ENCODE results near the gene SHFL.
A peak's percentile ranks its signal among the peaks of the same experiment; 100 is the strongest.

The SHFL gene

GRCh38 chr19:10120538-10121189, 34.5 kb downstream of the SHFL start:
- H4K8ac ChIP-seq (ENCODE audit: low read length), result no peak overlapping the region
- no peak overlapping the region for H2AK5ac ChIP-seq (ENCODE audit: low read length, severe bottlenecking)
- no peak overlapping the region for H3K4ac ChIP-seq (ENCODE audit: low read depth in 1 of 2, low read length in 2 of 2)
- peaks cover 12% of the 10 kb centered on the region for H3K4me1 ChIP-seq (ENCODE audit: control insufficient read depth, insufficient read depth, low read depth, low read length)
- no peak overlapping the region for H2AFZ ChIP-seq (ENCODE audit: low read depth, low read length)
- 70% methylated on average over 6 of the region's 9 CpGs for WGBS
- no peak overlapping the region for H4K91ac ChIP-seq (ENCODE audit: low read length)
- no peak overlapping the region for H2BK12ac ChIP-seq (ENCODE audit: low read length in 2 of 2)
- H3K27me3 ChIP-seq (ENCODE audit: control insufficient read depth in 1 of 2, insufficient read depth in 1 of 2, low read length in 2 of 2), result no peaks in the 10 kb centered on the region
- H3K79me1 ChIP-seq (replicated peaks; ENCODE audit: low read length, poor library complexity, severe bottlenecking), result peaks cover 21% of the 10 kb centered on the region
- no peak overlapping the region for H3K14ac ChIP-seq (ENCODE audit: low read length in 2 of 2)
- no peak overlapping the region for H3K4me2 ChIP-seq (ENCODE audit: low read length, poor library complexity, severe bottlenecking)
- H3K4me3 ChIP-seq (ENCODE audit: insufficient read depth in 1 of 2, low read depth in 1 of 2, low read length in 2 of 2), result peak overlapping the region in 1 of 2 experiments; percentile 68
- no peak overlapping the region for H3K23ac ChIP-seq (ENCODE audit: low read length in 2 of 2)
- H2BK120ac ChIP-seq (ENCODE audit: low read depth, low read length), result no peak overlapping the region
- no peak overlapping the region for H3K27ac ChIP-seq (ENCODE audit: low read length, poor library complexity, severe bottlenecking)
- H2BK5ac ChIP-seq (ENCODE audit: low read depth, low read length, poor library complexity, severe bottlenecking), result no peak overlapping the region
- H3K9ac ChIP-seq (ENCODE audit: low read length), result peak overlapping the region; percentile 87
- H3K36me3 ChIP-seq (ENCODE audit: control insufficient read depth in 1 of 2, insufficient read depth in 2 of 2, low read depth in 1 of 2, low read length in 2 of 2), result peaks cover 33 to 44% of the 10 kb centered on the region in 2 experiments
- DNase-seq, result peak; percentile 77
- no peak overlapping the region for H3K18ac ChIP-seq (ENCODE audit: low read depth in 1 of 2, low read length in 2 of 2)
- H2BK15ac ChIP-seq (ENCODE audit: low read depth, poor library complexity, severe bottlenecking), result no peak overlapping the region
- H3K9me3 ChIP-seq (ENCODE audit: control insufficient read depth, low read length), result no peaks in the 10 kb centered on the region

DNA sequence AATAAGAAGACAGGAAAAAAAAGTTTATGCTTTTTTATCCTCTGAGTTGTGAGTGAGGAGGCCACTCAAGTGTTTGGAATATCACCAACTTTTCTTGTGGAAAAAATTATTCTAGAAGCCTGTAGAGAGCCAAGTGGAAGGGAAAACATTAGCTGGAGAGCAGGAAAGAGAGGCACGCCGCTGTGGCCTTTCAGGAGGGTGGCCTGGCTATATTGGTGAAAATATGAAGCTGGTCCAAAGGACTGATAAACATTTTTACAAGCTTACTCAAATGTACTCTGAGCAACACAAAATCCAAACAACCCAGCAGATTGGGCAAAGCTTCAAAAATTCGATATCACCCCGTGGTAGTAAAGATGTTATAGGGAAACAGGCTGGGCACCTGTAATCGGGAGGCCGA, 35.9 kb downstream of the SHFL start:
- no peak overlapping the region for H3K4me3 ChIP-seq (ENCODE audit: insufficient read depth in 1 of 2, low read depth in 1 of 2, low read length in 2 of 2)
- H2AK5ac ChIP-seq (ENCODE audit: low read length, severe bottlenecking), result no peak overlapping the region
- H3K23ac ChIP-seq (ENCODE audit: low read length in 2 of 2), result no peak overlapping the region
- no peaks in the 10 kb centered on the region for H3K9me3 ChIP-seq (ENCODE audit: control insufficient read depth, low read length)
- H3K79me1 ChIP-seq (replicated peaks; ENCODE audit: low read length, poor library complexity, severe bottlenecking), result peaks cover 10% of the 10 kb centered on the region
- peak; percentile 46 for DNase-seq
- no peak overlapping the region for H3K18ac ChIP-seq (ENCODE audit: low read depth in 1 of 2, low read length in 2 of 2)
- no peak overlapping the region for H2BK15ac ChIP-seq (ENCODE audit: low read depth, poor library complexity, severe bottlenecking)
- H4K91ac ChIP-seq (ENCODE audit: low read length), result no peak overlapping the region
- H2AFZ ChIP-seq (ENCODE audit: low read depth, low read length), result no peak overlapping the region
- H2BK12ac ChIP-seq (ENCODE audit: low read length in 2 of 2), result no peak overlapping the region
- H2BK5ac ChIP-seq (ENCODE audit: low read depth, low read length, poor library complexity, severe bottlenecking), result no peak overlapping the region
- no peak overlapping the region for H3K14ac ChIP-seq (ENCODE audit: low read length in 2 of 2)
- H3K27ac ChIP-seq (ENCODE audit: low read length, poor library complexity, severe bottlenecking), result no peak overlapping the region
- no peaks in the 10 kb centered on the region for H3K27me3 ChIP-seq (ENCODE audit: control insufficient read depth in 1 of 2, insufficient read depth in 1 of 2, low read length in 2 of 2)
- no peak overlapping the region for H4K8ac ChIP-seq (ENCODE audit: low read length)
- peaks cover 9% of the 10 kb centered on the region for H3K4me1 ChIP-seq (ENCODE audit: control insufficient read depth, insufficient read depth, low read depth, low read length)
- no peak overlapping the region for H3K4me2 ChIP-seq (ENCODE audit: low read length, poor library complexity, severe bottlenecking)
- WGBS, result 87% methylated on average over 3 of the region's 6 CpGs
- peak overlapping the region; percentile 87 for H3K9ac ChIP-seq (ENCODE audit: low read length)
- no peak overlapping the region for H3K4ac ChIP-seq (ENCODE audit: low read depth in 1 of 2, low read length in 2 of 2)
- no peak overlapping the region for H2BK120ac ChIP-seq (ENCODE audit: low read depth, low read length)
- peaks cover 19 to 32% of the 10 kb centered on the region in 2 experiments for H3K36me3 ChIP-seq (ENCODE audit: control insufficient read depth in 1 of 2, insufficient read depth in 2 of 2, low read depth in 1 of 2, low read length in 2 of 2)

GRCh38 chr19:10124429-10124828, 38.3 kb downstream of the SHFL start:
- Histone ChIP-seq H3K4ac (ENCODE audit: low read depth in 1 of 2, low read length in 2 of 2) (no peak overlapping the region), H3K9me3 (ENCODE audit: control insufficient read depth, low read length) (no peaks in the 10 kb centered on the region), H3K36me3 (ENCODE audit: control insufficient read depth in 1 of 2, insufficient read depth in 2 of 2, low read depth in 1 of 2, low read length in 2 of 2) (peaks cover 17 to 23% of the 10 kb centered on the region in 2 experiments), H3K23ac (ENCODE audit: low read length in 2 of 2) (no peak overlapping the region), H3K27ac (ENCODE audit: low read length, poor library complexity, severe bottlenecking) (no peak overlapping the region), H4K8ac (ENCODE audit: low read length) (no peak overlapping the region), H2BK15ac (ENCODE audit: low read depth, poor library complexity, severe bottlenecking) (no peak overlapping the region), H2AFZ (ENCODE audit: low read depth, low read length) (no peak overlapping the region), H3K79me1 (replicated peaks; ENCODE audit: low read length, poor library complexity, severe bottlenecking) (peaks cover 2% of the 10 kb centered on the region), H4K91ac (ENCODE audit: low read length) (no peak overlapping the region), H3K14ac (ENCODE audit: low read length in 2 of 2) (no peak overlapping the region), H3K27me3 (ENCODE audit: control insufficient read depth in 1 of 2, insufficient read depth in 1 of 2, low read length in 2 of 2) (no peaks in the 10 kb centered on the region), H2BK5ac (ENCODE audit: low read depth, low read length, poor library complexity, severe bottlenecking) (no peak overlapping the region), H2BK120ac (ENCODE audit: low read depth, low read length) (no peak overlapping the region), H2BK12ac (ENCODE audit: low read length in 2 of 2) (no peak overlapping the region), H3K4me3 (ENCODE audit: insufficient read depth in 1 of 2, low read depth in 1 of 2, low read length in 2 of 2) (no peak overlapping the region), H3K4me2 (ENCODE audit: low read length, poor library complexity, severe bottlenecking) (no peak overlapping the region), H3K4me1 (ENCODE audit: control insufficient read depth, insufficient read depth, low read depth, low read length) (peaks cover 1% of the 10 kb centered on the region), H3K9ac (ENCODE audit: low read length) (no peak overlapping the region), H3K18ac (ENCODE audit: low read depth in 1 of 2, low read length in 2 of 2) (no peak overlapping the region), H2AK5ac (ENCODE audit: low read length, severe bottlenecking) (no peak overlapping the region)
- 94% methylated on average over 7 of the region's 7 CpGs for WGBS
- no peak for DNase-seq

DNA sequence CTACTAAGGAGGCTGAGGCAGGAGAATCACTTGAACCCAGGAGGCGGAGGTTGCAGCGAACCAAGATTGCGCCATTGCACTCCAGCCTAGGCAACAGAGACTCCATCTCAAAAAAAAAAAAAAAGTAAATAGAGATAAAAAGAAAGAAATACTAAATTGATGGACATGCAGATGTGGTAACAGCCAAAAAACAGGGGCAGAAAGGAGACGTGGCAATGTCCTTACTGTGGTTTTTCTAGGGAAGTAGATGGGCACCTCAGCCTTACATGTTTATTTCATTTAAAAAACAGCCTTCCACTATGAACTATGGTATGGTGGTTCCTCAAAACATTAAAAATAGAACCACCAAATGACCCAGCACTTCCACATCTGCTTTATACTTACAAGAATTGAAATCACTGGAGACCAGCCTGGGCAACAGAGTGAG, 40.1 kb downstream of the SHFL start:
- no peak for DNase-seq
- no peak overlapping the region for H3K9ac ChIP-seq (ENCODE audit: low read length)
- no peak overlapping the region for H2BK12ac ChIP-seq (ENCODE audit: low read length in 2 of 2)
- no CpG with 5 or more reads among the region's 4 CpGs for WGBS
- no peak overlapping the region for H3K4ac ChIP-seq (ENCODE audit: low read depth in 1 of 2, low read length in 2 of 2)
- H3K18ac ChIP-seq (ENCODE audit: low read depth in 1 of 2, low read length in 2 of 2), result no peak overlapping the region
- peaks cover 2% of the 10 kb centered on the region for H3K79me1 ChIP-seq (replicated peaks; ENCODE audit: low read length, poor library complexity, severe bottlenecking)
- no peak overlapping the region for H2BK5ac ChIP-seq (ENCODE audit: low read depth, low read length, poor library complexity, severe bottlenecking)
- no peak overlapping the region for H2AFZ ChIP-seq (ENCODE audit: low read depth, low read length)
- H2BK120ac ChIP-seq (ENCODE audit: low read depth, low read length), result no peak overlapping the region
- no peak overlapping the region for H3K23ac ChIP-seq (ENCODE audit: low read length in 2 of 2)
- no peak overlapping the region for H2BK15ac ChIP-seq (ENCODE audit: low read depth, poor library complexity, severe bottlenecking)
- H4K91ac ChIP-seq (ENCODE audit: low read length), result no peak overlapping the region
- peaks cover 21 to 33% of the 10 kb centered on the region in 2 experiments for H3K36me3 ChIP-seq (ENCODE audit: control insufficient read depth in 1 of 2, insufficient read depth in 2 of 2, low read depth in 1 of 2, low read length in 2 of 2)
- H3K27ac ChIP-seq (ENCODE audit: low read length, poor library complexity, severe bottlenecking), result no peak overlapping the region
- H4K8ac ChIP-seq (ENCODE audit: low read length), result no peak overlapping the region
- no peaks in the 10 kb centered on the region for H3K9me3 ChIP-seq (ENCODE audit: control insufficient read depth, low read length)
- H3K27me3 ChIP-seq (ENCODE audit: control insufficient read depth in 1 of 2, insufficient read depth in 1 of 2, low read length in 2 of 2), result no peaks in the 10 kb centered on the region
- no peak overlapping the region for H3K14ac ChIP-seq (ENCODE audit: low read length in 2 of 2)
- no peak overlapping the region for H3K4me3 ChIP-seq (ENCODE audit: insufficient read depth in 1 of 2, low read depth in 1 of 2, low read length in 2 of 2)
- no peak overlapping the region for H2AK5ac ChIP-seq (ENCODE audit: low read length, severe bottlenecking)
- no peaks in the 10 kb centered on the region for H3K4me1 ChIP-seq (ENCODE audit: control insufficient read depth, insufficient read depth, low read depth, low read length)
- H3K4me2 ChIP-seq (ENCODE audit: low read length, poor library complexity, severe bottlenecking), result no peak overlapping the region
